A549 treated with Hydrocortisone at 1 μM for 4 hours (cell line): ENCODE measurements around the gene KPNA1. TPM values are rescaled to one million over a fixed set of nuclear protein-coding genes. Genes with fewer than 3 reads are reported as not detected.

ENCODE experiments used
- total RNA-seq: library from RNA; stranded (reverse); fragments of 200-300 nt; extraction: Qiagen RNA extraction; gene quantifications from 5 replicates; pipeline ENCODE4 v1.2.3, GENCODE V29; 2022

KPNA1 gene
- total RNA-seq = 52.8 to 65.6 TPM (median 62.3 TPM) in 5 replicates

GRCh38 chr3:122514123-122515019 is at the start of gene KPNA1:
Gene KPNA1 (minus strand): TSS chr3:122514939. CDS start chr3:122496565, 18,374 bp downstream.

GRCh38 chr3:122564155-122564912 is 49.6 kb upstream of the KPNA1 start, which contains the start of the genes DTX3L and PARP9:
Gene DTX3L (plus strand): TSS chr3:122564338. CDS start chr3:122564427, 89 bp downstream.
Gene PARP9 (minus strand): TSS chr3:122564300. CDS start chr3:122559620, 4,680 bp downstream.

GRCh38 chr3:122415762-122416654 is 98.7 kb downstream of the KPNA1 start, which contains the start of gene WDR5B:
Gene WDR5B (minus strand): TSS chr3:122416062. CDS start chr3:122415528, 534 bp downstream.

GRCh38 chr3:122383771-122384697 is 130.7 kb downstream of the KPNA1 start, which contains the start of gene FAM162A:
Gene FAM162A (plus strand): TSS chr3:122384182. CDS start chr3:122384266, 84 bp downstream.

GRCh38 chr3:122382888-122383666 is 131.7 kb downstream of the KPNA1 start, which contains the start of gene MIX23:
Gene MIX23 (minus strand): TSS chr3:122383231. CDS start chr3:122383224, 7 bp downstream.

Other genes with a start within 250 kb of the KPNA1 start
- 0.52 to 1.4 TPM (median 0.75 TPM) in 5 replicates for gene CSTA, start 189.7 kb downstream of the KPNA1 start, total RNA-seq
- gene MIX23, start 131.7 kb downstream of the KPNA1 start, total RNA-seq = 47.2 to 63.4 TPM (median 47.6 TPM) in 5 replicates
- gene FAM162A, start 130.8 kb downstream of the KPNA1 start, total RNA-seq = 28.2 to 35.2 TPM (median 31.9 TPM) in 5 replicates
- 2.8 to 3.8 TPM (median 3.6 TPM) in 5 replicates for gene WDR5B, start 98.9 kb downstream of the KPNA1 start, total RNA-seq
- 5.1 to 7.0 TPM (median 5.8 TPM) in 5 replicates for gene PARP9, start 49.4 kb upstream of the KPNA1 start, total RNA-seq
- 7.4 to 11.1 TPM (median 7.6 TPM) in 5 replicates for gene DTX3L, start 49.4 kb upstream of the KPNA1 start, total RNA-seq
- gene PARP15, start 62.7 kb upstream of the KPNA1 start, total RNA-seq = not detected in 5 replicates
- gene PARP14, start 165.9 kb upstream of the KPNA1 start, total RNA-seq = 7.4 to 11.8 TPM (median 7.9 TPM) in 5 replicates